Retinal pigment epithelial cell (primary cell): ENCODE results near the gene SLC28A3.

ENCODE experiments used
- DNase-seq: peaks from one replicate; pipeline ENCODE4 v3.0.0-alpha.2; 2010; ENCODE audit warnings: low read depth
- H3K4me3 ChIP-seq: 2 replicates; pipeline ENCODE4 v1.5.1; 2011; ENCODE audit warnings: mild to moderate bottlenecking, low read length, control low read depth, moderate library complexity
- CTCF ChIP-seq: conservative IDR thresholded peaks from 2 replicates; pipeline ENCODE4 v1.5.1; 2011; ENCODE audit warnings: low read depth, low read length, control low read depth, inconsistent platforms

Gene SLC28A3

GRCh38 chr9:84271531-84271900 lies 69.0 kb downstream of the SLC28A3 start:
- H3K4me3 ChIP-seq: peak overlapping the region; percentile 62
- peak; percentile 34 for DNase-seq
- TF ChIP-seq CTCF: no peak

DNA sequence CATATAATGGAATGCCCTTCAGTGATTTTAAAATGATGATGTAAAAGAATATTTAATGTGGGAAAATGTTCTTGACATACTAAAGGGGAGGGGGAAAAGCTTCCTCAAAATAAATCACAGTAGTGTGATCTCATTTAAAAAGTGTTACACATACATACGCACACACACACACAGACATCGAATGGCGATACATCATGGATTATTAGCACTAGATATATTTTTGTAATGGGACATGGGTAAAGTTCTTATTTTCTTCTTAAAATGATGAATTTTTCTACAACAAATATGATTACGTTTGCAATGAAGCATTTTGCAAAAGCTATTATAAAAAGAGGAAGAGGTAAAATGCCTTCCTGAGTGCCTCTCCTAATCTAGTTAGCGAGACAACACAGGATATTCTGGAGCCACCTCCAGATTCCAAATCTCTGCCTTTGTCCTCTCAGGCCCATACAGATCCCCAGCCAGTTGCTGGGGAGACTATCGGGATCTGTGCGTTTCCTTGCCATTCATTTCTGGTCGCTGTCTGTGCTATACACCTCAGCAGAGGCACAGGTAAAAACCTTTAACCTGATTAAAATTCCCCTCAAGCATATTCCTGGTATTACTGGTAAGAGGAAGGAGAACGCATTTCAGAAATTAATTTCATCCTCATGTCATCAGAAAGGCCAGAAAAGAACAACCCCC lies 69.6 kb downstream of the SLC28A3 start:
- DNase-seq: no peak
- TF ChIP-seq CTCF: no peak
- H3K4me3 ChIP-seq: peak overlapping the region; percentile 62

- no peak for DNase-seq
- no peak overlapping the region for H3K4me3 ChIP-seq
- TF ChIP-seq CTCF: no peak
Measured at GRCh38 chr9:84266087-84266561, 74.4 kb downstream of the SLC28A3 start.

- no peak overlapping the region for H3K4me3 ChIP-seq
- no peak for DNase-seq
- no peak for TF ChIP-seq CTCF
Measured at GRCh38 chr9:84264307-84265029, 76.1 kb downstream of the SLC28A3 start.

GRCh38 chr9:84261070-84261746 lies 79.3 kb downstream of the SLC28A3 start:
- no peak for DNase-seq
- TF ChIP-seq CTCF: peak; percentile 92
- no peak overlapping the region for H3K4me3 ChIP-seq

GRCh38 chr9:84258371-84258770 lies 82.2 kb downstream of the SLC28A3 start:
- no peak overlapping the region for H3K4me3 ChIP-seq
- TF ChIP-seq CTCF: no peak
- DNase-seq: no peak

DNA sequence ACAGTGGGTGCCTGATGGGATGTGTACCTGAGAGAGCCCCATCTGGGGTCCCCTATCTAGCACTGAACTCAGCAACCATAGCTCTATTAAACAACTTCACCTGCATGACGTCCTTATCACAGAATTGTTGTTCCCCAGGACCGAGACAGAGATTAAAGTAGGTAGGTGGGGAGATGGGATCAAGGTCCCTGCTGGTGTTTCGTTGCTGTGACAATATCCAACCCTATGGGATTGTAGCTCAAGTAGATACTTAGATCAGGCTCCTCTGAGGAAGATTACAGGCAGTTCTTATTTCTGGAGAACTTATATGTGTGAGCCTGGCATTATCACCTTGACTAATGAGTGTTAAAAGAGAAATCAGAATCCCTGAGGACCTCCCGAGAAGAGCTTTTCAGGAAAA lies 84.9 kb downstream of the SLC28A3 start:
- no peak for DNase-seq
- H3K4me3 ChIP-seq: no peak overlapping the region
- no peak for TF ChIP-seq CTCF
